Stimulated activated CD4-positive, alpha-beta T cell treated with anti-CD3 and anti-CD28 coated beads, Interleukin-2, amount 100 ng/mL, for 4 hours (primary cell): ENCODE measurements around the gene CCDC40.
A peak's percentile ranks its signal among the peaks of the same experiment; 100 is the strongest.
"Not testable (repeated sequence)": the region's sequence is repeated elsewhere in the genome, so short reads cannot be mapped to it uniquely, and the experiment has no call there.

Experiments used
- DNase-seq: peaks from one replicate; pipeline ENCODE4 v3.0.0-alpha.2; 2020; ENCODE audit warnings: low read depth

CCDC40 gene

GRCh38 chr17:80035937-80036714 is at the start of gene CCDC40:
Gene CCDC40 (plus strand): TSS chr17:80036642. CDS start chr17:80036663, 21 bp downstream.
- peak; percentile 59 for DNase-seq

DNA sequence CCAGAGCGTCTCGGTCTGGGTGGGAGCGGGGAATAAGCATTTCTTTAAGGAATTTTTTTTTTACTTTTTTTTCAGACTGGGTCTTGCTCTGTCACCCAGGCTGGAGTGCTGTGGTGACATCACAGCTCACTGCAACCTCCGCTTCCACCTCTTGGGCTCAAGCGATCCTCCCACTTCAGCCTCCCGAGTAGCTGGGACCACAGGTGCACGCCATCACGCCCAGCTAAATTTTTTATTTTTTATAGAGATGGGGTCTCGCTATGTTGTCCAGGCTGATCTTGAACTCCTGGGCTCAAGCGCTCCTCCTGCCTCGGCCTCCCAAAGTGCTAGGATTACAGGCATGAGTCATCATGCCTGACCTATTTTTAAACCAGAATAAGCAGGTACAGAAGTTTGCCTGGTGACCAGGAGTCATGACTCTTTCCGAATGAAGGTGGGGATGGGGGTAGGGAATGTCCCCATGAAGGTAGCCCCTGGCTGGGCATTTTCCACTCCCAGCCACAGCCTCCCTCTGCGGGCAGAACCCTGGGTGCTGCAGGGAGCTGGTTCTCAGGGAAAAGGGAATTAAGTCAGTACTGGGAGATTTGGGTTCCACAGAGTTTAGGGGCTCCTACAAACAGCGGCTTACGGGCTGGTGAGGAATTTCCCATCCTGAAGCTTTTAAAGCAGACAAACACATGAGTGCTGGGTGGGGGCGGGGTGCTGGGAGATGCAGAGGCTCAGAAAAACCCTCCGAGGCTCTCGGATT is 49.1 kb upstream of the CCDC40 start:
- no peak for DNase-seq

DNA sequence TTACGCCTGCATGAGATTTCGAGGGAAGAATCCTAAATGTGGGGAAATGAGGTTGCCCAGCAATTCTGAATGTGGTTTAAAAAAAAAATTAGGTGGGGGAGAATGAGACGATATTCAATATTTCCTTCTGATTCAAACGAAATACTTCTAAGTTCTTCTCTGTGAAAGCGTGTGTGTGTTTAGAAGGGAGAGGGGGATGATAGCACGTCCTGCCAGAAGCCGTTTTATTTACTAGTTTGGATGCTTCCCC is 48.6 kb upstream of the CCDC40 start:
- DNase-seq, result no peak

DNA sequence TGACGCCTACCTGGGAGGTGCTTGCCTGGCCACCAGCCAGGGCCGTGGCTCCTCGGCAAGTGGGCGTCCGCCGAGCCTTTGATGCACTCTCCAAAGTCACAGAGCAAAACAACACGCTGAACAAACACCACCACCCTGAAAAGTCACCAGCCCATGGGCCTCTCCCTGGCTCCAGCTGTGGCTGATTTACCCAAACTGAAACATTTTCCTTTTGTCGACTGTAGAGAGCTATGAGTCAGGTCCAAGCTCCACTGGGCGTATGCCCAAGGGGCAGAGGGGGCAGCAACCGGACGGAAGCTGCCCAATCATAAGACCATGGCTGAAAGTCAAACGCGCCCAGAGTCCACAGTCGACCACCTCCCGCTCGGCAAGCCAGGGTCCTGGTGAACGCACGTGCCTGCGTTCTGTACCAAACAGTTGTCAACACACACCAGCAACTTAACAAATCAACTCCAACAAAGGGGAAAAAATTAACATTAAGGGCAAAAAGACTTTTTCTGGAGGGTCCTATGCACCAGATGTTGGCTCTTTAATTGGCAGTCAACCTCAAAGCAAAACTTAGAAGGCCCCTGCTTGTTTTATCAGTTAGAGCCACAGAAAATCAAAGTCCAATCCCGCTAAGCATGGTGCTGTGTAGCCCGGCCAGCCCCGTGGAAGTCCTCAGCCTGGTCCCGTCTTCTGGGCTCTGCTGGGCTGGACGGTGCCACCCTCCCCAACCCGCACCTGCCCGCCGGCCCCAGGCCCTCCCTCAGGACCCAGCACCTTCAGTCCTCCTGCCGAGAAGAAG is 48.1 kb upstream of the CCDC40 start:
- no peak for DNase-seq

GRCh38 chr17:79989106-79989835 is 47.2 kb upstream of the CCDC40 start:
- DNase-seq, result no peak

- DNase-seq, result no peak
These were observed 46.3 kb upstream of the CCDC40 start for GRCh38 chr17:79990051-79990592.

DNA sequence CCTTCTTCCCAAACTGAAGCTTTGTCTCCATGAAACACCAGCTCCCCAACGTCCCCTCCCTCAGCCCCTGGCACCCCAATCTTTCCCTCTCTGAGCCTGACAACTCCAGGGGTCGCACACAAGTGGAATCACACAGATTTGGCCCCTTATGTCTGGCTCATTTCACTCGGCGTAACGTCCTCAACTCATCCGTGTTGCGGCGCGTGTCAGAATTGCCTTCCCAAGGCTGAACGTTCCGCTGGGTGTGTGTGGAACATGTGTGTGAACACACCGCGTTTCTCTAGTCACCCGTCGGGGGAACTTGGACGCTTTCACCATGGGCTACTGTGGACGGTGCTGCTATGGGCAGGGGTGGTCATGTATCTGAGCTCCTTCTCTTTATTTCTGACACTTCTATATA is 45.7 kb upstream of the CCDC40 start:
- DNase-seq, result no peak

DNA sequence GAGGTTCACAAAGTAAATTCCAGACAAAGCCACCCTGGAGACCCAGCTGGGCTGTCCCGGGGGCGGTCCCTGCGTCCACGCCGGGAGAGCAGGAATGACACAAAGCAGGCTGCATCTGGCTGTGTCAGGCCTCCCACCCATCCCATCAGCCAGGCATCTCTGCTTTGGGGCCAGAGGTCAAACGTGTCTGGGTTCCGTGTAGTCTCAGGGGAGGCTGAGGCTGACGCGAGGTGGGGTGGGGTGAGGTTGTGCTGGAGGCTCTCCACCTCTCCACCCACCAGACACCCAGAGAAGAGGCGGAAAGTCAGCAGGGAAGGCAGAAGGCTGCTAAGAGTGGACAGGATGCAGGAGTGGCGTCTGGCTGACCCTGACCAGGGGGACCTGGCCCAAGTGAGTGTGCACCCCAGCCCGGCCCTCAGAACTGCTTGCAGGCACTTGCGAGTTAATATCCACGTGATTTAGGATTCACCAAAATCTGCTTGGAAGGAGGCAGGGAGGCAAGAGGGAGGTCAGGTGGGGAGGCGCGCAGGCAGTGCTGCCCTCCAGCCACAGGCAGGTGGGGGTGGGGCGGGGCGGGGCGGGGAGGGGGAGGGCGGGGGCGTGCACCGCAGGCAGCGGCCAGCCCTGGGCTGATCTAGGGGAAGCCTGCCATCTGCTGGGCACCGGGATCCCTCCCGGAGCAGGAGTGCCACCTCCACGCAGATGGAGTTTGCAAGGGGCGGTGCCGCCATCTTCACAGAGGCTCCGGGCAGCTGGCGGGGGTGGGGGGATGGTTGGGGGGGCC is 45.1 kb upstream of the CCDC40 start:
- DNase-seq, result peak; percentile 81

DNA sequence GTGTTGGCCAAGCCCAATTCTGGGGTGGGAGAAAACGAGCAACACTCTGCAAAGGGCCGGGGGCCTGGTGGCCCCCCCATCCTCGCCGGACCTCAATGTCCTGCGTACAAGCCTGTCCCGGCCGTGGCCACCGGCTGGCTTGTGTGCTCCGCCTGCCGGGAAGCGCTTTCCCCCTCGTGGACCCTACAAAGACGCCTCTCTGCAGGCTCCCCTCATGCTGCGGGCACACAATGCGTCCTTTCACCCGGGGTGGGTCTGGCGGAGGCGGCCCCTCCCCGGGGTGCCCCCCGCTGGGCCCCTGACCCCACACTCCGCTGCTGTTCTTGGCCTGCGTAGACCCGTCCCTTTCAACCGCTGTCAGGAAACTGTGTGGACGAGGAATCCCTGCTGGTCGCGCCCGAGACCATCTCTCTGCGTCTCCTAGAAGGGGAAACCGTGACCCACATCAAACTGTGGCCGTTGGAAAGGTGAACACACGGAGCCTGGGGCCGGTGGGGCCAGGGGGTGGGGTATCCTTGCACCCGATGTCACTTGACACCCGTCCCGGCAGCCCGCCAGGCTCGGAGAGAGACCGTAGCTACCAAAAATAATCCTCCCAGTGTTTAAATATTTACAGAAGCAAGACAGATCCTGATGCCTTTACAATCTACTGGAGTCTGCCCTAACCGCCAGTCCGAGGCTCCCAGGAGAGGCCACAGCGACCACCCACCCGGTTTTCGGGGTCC is 44.4 kb upstream of the CCDC40 start:
- no peak for DNase-seq

GRCh38 chr17:79992649-79993389 is 43.6 kb upstream of the CCDC40 start:
- DNase-seq, result no peak

DNA sequence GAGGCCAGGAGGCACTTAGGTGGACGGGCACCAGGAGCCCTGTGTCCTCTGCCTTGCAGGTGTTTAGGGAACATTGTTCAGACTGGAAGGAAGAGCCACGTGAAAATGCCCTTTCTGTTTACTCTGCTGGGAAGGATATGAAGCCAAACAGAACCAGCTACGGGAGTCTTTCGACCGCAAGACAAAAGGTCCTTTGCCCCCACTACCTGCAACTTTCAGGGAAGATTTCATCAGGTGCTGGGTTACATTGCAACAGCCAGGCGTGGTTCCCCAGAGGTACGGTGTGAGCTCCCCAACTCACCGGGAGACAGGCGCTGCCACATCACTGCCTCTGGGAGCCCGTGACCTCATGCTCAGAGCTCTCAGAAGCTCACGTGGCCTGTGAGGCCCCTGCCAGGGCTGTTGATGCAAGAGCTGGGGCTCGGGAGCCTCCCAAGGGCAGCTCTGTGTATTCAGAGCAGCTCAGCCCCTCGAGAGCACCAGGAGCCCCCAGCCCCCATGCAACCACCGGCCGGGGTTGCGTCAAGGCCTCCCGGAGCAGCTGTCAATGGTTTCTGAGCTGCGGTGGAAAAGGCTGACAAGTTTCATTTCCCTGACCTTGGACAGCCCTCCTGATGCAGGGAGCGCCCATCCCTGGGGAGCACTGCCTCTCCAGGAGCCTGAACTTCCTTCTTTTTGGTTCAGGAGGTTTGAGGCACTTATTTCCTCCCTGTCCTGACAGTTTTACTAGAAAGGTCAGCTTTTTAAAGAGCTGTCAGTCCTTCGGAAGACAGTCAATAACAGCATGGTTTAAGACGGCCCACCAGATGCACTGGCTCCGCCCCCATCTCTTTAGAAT is 42.8 kb upstream of the CCDC40 start:
- DNase-seq, result peak; percentile 33

DNA sequence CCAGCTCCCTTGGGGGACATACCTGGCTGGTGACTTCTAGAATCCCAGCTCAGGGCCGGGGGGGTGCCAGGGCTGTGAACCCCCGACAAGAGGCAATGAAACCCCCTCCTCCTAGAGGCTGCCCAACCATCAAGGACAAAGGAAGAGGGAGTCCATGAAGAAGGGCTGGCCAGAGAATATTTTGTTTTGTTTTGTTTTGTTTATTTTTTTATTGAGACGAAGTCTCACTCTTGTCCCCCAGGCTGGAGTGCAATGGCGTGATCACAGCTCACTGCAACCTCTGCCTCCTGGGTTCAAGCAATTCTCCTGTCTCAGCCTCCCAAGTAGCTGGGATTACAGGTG is 42.2 kb upstream of the CCDC40 start:
- not testable (repeated sequence) for DNase-seq

GRCh38 chr17:79994602-79995001 is 41.8 kb upstream of the CCDC40 start:
- DNase-seq, result no peak

DNA sequence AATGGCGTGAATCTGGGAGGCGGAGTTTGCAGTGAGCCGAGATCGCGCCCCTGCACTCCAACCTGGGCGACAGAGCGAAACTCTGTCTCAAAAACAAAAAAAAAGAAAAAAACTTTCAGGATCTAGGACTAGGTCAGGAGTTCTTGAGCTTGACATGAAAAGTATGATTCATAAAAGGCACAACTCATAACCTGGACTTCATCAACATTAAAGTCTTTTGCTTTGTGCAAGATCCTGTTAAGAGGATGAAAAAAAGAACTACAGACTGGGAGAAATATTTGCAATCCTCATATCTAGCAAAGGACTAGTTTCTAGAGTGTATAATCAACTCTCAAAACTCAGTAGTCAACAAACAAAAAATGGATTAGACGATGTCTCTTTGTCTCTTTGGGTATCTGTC is 40.7 kb upstream of the CCDC40 start:
- no peak for DNase-seq

DNA sequence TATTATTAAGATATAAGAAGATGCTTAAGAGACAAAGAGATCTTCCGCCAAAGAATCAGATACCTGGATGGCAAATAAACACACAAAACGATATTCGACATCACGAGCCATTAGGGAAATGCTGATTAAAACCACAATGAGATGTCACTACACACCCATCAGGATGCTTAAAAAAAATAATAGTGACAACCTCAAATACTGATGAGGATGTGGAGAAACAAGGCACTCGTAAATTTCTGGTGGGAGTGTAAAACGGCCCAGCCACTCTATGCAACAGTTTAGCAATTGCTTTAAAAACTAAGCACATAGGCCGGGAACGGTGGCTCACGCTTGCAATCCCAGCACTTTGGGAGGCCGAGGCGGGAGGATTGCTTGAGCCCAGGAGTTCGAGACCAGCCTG is 40.2 kb upstream of the CCDC40 start:
- no peak for DNase-seq

DNA sequence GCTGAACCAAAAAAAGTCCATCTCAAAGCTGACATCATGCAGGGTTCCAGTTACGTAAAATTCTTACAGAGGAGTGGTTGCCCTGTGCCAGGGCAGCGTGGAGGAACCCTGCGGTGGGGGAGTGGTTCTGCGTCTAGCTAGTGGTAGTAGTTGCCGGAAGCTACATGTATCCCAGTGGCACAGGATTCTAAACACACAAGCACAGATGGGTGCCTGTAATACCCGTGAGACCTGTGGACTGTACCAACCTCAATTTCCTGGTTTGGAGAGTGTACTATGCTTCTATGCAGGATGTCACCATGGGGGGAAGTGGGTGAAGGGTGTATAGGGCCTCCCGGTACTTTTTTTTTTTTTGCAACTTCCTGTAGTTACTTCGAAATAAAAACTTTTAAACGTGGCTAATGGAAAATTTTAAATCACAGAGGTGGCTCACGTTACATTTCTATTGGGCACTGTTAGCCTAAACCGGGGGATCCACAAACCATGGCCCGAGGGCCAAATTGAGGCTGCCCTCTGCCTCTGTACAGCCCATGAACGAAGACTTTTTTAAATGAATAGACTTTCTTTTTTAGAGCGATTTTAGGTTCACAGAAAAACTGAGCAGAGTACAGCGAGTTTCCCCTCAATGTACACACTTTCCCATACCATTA is 39.3 kb upstream of the CCDC40 start:
- DNase-seq, result peak; percentile 50

- DNase-seq, result no peak
These were observed 36.3 kb upstream of the CCDC40 start for GRCh38 chr17:80000136-80000535.

DNA sequence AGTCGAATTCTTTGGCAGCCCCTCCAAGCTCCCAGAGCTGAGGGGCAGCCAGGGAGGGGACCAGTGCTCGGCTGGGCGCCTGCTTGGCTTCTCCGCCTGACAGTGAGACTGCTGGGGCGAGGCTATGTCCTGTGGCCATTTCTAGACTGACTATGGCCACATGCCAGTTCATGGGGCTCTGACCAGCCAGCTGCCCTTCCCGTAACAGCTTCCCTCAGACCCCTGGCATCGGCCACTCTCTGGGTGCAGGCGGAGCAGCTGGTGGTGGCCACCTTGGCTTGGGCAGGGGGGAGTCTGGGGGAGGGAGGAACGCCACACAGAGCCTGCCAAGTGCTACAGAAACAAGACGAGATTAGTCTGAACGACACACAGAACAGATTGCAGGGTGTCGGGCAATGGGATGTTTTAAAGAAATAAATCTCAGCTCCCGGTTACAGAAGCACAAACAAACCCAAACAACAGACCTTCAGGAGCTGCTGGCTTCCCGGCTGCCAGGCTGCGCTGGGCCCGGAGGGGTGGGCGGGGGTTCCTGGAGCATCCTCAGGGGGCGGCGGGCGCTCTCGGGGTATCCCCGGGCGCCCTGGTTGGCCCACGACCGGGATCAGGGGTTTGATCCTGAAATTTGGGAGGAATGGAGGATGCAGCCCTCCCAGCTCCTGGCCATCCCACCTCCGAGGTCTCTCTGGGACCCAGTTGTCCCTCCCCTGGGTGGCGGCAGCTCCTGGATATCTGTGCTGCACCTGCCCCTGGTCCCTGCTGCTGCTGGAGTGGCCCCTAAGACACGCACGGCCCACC is 35.3 kb upstream of the CCDC40 start:
- DNase-seq, result no peak
